GM12801 (cell line): ENCODE data around the gene GIMAP1.

Source experiments
- TF ChIP-seq, protein P1 (sequence below): IDR thresholded peaks from one replicate; pipeline ENCODE4 v1.5.1; 2011; ENCODE audit warnings: control low read depth; ENCODE audit not compliant: insufficient read length; ENCODE audit errors: extremely low read depth

The GIMAP1 gene

GRCh38 chr7:150695654-150696053 is 20.8 kb upstream of the GIMAP1 start:
- TF ChIP-seq, protein P1, sequence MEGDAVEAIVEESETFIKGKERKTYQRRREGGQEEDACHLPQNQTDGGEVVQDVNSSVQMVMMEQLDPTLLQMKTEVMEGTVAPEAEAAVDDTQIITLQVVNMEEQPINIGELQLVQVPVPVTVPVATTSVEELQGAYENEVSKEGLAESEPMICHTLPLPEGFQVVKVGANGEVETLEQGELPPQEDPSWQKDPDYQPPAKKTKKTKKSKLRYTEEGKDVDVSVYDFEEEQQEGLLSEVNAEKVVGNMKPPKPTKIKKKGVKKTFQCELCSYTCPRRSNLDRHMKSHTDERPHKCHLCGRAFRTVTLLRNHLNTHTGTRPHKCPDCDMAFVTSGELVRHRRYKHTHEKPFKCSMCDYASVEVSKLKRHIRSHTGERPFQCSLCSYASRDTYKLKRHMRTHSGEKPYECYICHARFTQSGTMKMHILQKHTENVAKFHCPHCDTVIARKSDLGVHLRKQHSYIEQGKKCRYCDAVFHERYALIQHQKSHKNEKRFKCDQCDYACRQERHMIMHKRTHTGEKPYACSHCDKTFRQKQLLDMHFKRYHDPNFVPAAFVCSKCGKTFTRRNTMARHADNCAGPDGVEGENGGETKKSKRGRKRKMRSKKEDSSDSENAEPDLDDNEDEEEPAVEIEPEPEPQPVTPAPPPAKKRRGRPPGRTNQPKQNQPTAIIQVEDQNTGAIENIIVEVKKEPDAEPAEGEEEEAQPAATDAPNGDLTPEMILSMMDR: no peak

DNA sequence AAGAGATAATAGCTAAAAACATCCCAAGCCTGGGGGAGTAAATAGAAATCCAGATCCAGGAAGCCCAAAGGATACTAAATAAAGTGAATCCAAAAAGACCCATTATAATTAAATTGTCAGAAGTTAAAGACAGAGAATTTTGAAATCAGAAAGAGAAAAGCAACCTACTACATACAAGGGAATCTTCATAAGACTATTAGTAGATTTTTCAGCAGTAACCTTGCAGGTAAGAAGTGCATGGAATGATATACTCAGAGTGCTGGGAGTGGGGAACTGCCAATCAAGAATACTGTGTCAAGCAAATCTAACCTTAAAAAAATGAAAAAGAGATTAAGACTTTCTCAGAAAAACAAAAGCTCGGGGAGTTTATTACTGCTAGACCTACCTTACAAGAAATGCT is 13.2 kb upstream of the GIMAP1 start:
- TF ChIP-seq, protein P1: no peak

GRCh38 chr7:150715293-150715692 is 1.1 kb upstream of the GIMAP1 start:
- TF ChIP-seq, protein P1: no peak

GRCh38 chr7:150715738-150716137 is 675 bp upstream of the GIMAP1 start:
- TF ChIP-seq, protein P1: no peak

DNA sequence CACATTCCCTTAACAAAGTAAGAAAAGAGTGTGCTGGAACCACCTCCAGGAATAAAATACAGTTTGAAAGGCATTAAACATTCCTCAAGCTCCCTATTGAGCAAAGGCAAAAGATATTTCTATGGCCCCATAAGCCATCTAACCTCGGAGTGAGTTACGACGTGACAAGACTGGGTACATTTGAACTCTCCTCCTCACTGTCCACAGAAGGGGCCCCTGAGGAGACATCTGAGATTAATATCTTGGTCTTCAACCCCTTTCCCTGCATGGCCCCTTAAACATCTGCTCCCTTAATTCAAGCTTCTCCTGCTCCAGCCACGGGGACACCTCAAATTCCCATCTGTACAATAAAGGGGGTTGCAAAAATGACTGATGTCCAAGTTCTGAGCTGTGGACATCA is 526 bp downstream of the GIMAP1 start:
- TF ChIP-seq, protein P1: no peak

- TF ChIP-seq, protein P1: no peak
Observed at GRCh38 chr7:150717814-150718420, 1.5 kb downstream of the GIMAP1 start.

DNA sequence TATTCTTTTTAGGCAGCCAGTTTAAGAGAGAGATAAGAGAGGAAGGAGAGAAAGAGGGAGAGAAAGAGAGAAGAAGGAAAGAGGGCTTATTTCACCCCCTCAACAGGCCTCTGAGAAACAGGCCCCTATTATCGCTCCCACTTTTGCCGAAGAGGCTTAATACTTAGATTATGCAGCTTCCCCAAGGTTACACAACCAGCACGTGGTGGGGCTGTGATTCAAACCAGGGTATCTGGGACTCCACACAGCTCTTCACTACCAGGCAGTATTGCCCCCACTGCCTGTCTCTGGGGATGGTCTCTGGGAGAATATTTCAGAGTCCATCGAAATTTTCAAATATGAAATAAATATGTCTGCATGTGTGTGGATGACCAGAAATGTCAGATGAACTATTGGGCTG is 3.0 kb downstream of the GIMAP1 start:
- TF ChIP-seq, protein P1: no peak
